SK-N-SH treated with all-trans-retinoic acid at 6 μM for 48 hours (cell line): ENCODE results near the gene CACNA2D2.

Source experiments
- CREB5 ChIP-seq: fragments of 250-450 bp; sonication (Bioruptor Pico); IDR thresholded peaks from 2 replicates; pipeline ENCODE4 v1.5.1; 2020; ENCODE audit warnings: low read depth, mild to moderate bottlenecking, moderate library complexity
- CSDC2 ChIP-seq: fragments of 250-450 bp; sonication (Bioruptor Pico); IDR thresholded peaks from 2 replicates; pipeline ENCODE4 v1.5.0; 2020; ENCODE audit warnings: mild to moderate bottlenecking, moderate library complexity
- ESRRG ChIP-seq: fragments of 250-450 bp; sonication (Bioruptor Pico); IDR thresholded peaks from 2 replicates; pipeline ENCODE4 v1.6.1; 2021; ENCODE audit warnings: mild to moderate bottlenecking
- PATZ1 ChIP-seq: fragments of 250-450 bp; sonication (Bioruptor Pico); IDR thresholded peaks from 2 replicates; pipeline ENCODE4 v1.8.0; 2020; ENCODE audit warnings: mild to moderate bottlenecking, moderate library complexity, borderline replicate concordance
- SNAI2 ChIP-seq: fragments of 250-450 bp; sonication (Bioruptor Pico); IDR thresholded peaks from 2 replicates; pipeline ENCODE4 v1.5.0; 2020; ENCODE audit warnings: mild to moderate bottlenecking, moderate library complexity
- ZFP3 ChIP-seq: fragments of 250-450 bp; sonication (Bioruptor Pico); IDR thresholded peaks from 2 replicates; pipeline ENCODE4 v1.5.0; 2020; ENCODE audit warnings: mild to moderate bottlenecking, moderate library complexity

- TF ChIP-seq CREB5 (CRISPR knock-in tag) = no peak
- no peak for TF ChIP-seq PATZ1 (CRISPR knock-in tag)
- TF ChIP-seq CSDC2 (CRISPR knock-in tag) = no peak
- TF ChIP-seq ZFP3 (CRISPR knock-in tag) = no peak
- TF ChIP-seq ESRRG (CRISPR knock-in tag) = no peak
- TF ChIP-seq SNAI2 (CRISPR knock-in tag) = no peak
These were observed 161.3 kb downstream of the CACNA2D2 start for GRCh38 chr3:50341996-50342650.
